SW480 (cell line): Measurements from ENCODE around the gene USP31.

Experiments used
- DNase-seq: peaks from one replicate; pipeline ENCODE4 v3.0.0-alpha.2; 2016; ENCODE audit warnings: low spot score

The USP31 gene, protein sequence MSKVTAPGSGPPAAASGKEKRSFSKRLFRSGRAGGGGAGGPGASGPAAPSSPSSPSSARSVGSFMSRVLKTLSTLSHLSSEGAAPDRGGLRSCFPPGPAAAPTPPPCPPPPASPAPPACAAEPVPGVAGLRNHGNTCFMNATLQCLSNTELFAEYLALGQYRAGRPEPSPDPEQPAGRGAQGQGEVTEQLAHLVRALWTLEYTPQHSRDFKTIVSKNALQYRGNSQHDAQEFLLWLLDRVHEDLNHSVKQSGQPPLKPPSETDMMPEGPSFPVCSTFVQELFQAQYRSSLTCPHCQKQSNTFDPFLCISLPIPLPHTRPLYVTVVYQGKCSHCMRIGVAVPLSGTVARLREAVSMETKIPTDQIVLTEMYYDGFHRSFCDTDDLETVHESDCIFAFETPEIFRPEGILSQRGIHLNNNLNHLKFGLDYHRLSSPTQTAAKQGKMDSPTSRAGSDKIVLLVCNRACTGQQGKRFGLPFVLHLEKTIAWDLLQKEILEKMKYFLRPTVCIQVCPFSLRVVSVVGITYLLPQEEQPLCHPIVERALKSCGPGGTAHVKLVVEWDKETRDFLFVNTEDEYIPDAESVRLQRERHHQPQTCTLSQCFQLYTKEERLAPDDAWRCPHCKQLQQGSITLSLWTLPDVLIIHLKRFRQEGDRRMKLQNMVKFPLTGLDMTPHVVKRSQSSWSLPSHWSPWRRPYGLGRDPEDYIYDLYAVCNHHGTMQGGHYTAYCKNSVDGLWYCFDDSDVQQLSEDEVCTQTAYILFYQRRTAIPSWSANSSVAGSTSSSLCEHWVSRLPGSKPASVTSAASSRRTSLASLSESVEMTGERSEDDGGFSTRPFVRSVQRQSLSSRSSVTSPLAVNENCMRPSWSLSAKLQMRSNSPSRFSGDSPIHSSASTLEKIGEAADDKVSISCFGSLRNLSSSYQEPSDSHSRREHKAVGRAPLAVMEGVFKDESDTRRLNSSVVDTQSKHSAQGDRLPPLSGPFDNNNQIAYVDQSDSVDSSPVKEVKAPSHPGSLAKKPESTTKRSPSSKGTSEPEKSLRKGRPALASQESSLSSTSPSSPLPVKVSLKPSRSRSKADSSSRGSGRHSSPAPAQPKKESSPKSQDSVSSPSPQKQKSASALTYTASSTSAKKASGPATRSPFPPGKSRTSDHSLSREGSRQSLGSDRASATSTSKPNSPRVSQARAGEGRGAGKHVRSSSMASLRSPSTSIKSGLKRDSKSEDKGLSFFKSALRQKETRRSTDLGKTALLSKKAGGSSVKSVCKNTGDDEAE (N-terminal part only)

DNA sequence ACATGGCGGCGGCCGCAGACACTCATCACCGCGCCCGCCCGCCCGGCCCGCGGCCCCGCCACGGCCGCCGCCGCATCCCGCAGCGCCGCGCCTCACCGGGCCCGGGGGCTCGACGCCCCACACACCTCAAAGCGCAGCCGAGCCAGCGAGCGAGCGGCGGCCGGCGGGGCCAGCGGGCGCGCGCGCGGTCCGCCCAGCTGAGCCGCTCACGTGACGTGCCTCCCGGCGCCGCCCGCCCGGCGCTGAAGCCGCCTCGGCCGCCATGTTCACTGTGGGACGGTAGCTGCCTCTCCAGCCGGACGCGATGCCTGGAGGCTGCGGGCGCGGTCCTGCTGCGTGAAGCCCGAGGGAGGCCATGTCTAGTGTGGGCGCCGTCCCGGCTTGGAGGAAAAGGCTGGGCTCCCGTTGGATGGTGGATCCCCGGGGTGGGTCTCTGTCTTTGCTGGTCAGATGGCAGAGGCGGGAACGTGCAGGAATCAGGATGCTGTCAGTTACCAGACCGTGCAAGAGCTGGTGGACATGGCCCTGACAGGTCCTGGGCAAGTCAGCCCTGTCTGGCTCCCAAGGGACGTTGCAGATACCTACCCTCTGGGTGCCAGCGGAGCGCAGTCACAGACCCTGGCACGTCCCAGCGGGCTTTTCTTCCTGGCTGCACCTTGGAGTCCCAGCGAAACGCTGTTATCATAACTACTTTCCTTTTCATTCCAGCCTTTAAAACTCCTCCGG, at the start of gene USP31:
USP31 (minus strand) TSS at position 186 of the 726 bp plus-strand sequence; CDS start at position 4, 182 bp downstream.
- peak; percentile 93 for DNase-seq

DNA sequence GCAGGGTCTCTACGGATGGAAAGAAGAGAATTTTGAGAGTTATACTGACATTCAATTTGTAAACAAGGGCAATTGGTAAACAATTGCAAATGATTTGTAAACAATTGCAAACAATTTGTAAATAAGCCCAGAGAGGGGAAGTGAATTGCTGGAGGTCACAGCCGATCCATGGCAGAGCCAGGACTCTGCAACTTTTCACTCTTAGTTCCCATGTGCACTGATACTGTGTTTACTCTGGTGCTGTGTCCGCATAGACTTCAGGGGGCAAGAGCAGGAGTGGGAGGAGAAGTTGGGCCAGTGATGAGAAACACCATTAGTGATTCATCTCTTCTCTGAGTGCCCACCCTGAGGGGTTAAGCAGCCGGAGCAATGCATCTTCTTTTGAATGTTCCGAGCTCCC, 47.3 kb upstream of the USP31 start:
- no peak for DNase-seq

DNA sequence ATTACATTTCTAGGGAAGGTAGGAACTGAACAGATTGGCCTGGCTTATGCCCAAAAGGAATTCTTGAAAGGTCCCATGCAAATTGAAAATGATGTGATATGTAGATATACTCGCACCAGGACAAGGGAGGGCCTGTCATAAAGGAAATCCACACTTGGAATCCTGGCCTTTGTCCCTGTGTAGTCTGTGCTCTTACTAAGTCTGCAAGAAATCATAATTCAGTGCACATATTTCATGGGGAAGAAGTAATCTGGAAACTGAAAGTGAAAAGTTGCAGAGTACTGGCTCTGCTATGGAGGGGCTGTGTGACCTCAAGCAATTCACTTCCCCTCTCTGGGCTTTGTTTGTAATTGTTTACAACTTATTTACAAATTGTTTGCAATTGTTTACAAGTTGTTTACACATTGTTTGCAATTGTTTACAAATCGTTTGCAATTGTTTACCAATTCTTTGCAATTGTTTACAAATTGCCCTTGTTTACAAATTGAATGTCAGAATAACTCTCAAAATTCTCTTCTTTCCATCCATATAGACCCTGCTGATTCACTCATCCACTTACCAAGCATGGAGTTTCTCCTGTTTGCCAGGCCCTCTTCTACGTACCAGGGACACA, 46.2 kb upstream of the USP31 start:
- no peak for DNase-seq

DNA sequence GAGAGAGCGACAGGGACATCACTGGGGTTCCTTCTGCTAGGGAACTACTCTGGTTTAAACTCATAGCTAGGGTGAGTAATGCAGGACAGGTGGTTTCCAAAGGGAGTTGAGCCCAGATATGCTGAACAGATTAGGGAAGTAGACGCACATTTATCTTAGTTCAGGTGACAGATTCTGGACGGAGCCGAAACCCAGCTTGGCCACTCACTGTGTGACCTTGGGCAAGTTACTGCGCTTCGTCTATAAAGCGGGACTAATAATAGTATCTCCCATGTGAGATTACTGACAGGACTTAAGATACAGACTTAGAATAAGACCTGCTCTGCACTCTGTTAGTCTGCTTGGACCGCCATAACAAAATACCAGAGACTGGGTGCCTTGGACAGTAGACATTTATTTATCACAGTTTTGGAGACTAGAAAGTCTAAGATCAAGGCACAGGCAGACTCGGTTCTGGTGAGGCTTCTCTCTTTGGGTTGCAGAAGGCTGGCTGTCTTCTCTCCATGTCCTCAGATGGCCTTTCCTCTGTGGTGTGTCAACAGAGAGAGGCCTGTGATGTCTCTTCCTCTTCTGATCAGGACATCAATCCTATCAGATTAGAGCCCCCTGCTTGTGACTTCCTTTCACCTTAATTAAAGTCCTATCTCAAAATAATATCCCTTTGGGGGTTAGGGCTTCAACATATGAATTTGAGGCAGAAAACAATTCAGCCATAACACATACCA, 45.4 kb upstream of the USP31 start:
- no peak for DNase-seq

DNA sequence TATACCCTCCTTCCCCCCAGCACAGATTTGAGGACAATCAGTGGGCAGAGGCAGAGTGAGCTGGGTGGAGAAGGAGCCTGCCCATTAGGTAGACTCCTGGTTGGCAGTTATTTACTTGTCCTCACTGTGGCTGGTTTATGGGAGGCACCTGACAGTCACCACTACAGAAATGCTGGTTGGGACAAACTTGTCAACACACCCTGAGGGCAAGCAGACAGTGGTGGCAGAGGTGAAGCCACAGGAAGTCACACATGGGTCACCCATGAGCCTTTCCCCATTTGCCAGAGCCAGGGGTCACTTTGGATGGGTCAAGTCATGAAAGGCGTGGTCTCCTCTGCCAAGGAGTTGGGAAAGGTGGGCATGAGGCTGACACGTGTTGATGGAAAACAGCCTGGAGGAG, 39.7 kb upstream of the USP31 start:
- no peak for DNase-seq

DNA sequence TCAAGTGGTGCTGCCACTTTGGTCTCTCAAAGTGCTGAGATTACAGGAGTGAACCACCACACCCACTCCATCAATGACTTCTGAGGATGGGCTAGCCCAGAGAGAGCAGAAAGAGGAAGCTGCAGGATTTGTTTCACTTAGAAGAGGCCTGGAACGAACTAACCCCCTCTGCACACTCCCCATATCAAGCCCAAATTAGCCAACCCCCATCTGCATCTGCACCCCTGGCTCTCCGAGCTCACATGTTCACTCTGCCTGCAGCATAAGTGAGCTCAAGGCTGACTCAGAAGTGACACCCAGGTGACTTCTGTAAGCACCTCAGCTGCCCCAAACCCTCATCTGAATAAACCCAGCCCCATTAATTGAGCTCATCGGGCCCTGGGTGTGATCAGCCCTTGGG, 38.1 kb upstream of the USP31 start:
- no peak for DNase-seq

DNA sequence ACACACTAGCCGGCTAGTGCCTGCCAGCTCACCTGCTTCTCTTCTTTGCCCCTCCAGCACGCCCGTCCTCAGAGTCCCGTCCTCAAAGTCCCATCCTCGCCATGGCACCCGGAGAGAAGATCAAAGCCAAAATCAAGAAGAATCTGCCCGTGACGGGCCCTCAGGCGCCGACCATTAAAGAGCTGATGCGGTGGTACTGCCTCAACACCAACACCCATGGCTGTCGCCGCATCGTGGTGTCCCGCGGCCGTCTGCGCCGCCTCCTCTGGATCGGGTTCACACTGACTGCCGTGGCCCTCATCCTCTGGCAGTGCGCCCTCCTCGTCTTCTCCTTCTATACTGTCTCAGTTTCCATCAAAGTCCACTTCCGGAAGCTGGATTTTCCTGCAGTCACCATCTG, 36.9 kb upstream of the USP31 start:
- no peak for DNase-seq

DNA sequence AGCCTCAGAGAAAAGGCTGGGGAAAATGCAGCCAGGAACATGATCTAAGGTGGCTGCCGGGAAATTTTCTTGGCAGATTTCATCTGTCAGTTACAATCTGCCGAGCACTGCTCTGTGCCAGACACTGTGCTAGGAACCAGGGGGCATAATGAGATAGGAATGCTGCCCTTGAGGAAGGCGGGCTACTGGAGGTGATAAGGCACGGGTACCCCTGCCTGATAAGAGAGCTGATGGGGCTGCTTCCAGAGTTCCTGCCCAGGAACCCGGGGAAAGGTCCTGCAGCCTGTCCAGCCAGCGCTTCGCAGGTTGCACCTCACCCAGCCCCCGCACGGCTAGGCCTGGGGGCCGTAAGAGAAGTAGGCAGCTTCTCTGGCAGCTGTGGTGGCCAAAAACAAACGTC, 36.4 kb upstream of the USP31 start:
- no peak for DNase-seq

DNA sequence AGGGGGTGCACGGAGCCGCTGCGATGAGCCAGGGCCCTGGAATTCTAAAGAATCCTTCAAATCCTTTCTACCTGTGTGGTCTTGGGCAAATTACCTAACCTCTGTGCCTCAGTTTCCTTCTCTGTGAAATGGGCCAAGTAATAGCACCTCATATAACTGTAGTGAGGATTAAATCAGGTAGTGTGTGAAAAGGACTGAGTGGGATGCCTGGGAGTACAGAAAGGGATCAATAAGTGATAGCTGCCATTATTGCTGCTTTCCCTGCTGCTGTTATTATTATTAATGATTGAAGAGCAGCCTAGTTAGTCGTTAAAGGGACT, 34.3 kb upstream of the USP31 start:
- no peak for DNase-seq

DNA sequence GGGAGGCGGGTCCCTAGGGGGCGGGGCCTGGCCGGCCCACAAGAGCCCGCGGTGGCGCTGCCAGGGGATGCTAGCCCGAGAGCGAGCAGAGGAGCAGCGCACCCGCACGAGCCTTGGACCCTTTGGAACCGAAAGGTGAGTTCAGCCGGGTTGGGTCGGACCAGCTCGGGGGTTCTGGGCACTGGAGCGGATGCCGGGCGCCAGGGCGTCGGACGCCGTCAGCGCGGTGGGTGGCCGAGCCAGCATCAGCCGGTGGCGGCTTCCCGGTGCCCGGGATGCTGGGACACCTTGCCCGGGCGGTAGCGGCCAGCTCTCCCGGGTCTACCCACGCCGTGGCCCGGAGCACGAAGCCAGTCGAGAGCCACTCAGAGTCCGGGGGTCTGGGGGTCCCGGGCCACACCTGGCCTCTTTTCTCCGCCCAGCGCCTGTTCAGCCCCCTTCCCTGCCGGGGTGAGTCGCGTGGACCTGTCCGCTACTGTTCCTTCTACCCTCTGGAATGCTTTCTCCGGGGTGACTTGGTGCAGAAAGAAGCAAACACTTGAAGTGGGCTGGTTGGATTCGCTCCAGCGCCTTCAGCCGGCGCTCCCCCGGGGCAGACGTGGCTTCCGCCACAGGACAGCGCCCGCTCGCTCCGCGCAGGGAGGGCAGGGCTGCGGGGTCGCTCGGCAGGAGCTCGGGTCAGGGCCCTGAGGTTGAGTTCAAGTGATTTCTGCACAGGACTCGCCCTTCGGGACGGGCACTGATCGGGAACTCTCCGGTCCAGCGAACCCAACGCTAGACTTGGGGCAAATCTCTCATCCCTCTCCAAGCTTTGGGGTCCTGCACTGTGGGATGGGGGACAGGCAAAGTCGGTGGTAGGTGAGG, 33.7 kb upstream of the USP31 start, which contains the start of gene SCNN1G:
SCNN1G (plus strand) TSS at position 67 of the 864 bp plus-strand sequence. CDS start 3,527 bp downstream, outside the sequence.
- DNase-seq: no peak

DNA sequence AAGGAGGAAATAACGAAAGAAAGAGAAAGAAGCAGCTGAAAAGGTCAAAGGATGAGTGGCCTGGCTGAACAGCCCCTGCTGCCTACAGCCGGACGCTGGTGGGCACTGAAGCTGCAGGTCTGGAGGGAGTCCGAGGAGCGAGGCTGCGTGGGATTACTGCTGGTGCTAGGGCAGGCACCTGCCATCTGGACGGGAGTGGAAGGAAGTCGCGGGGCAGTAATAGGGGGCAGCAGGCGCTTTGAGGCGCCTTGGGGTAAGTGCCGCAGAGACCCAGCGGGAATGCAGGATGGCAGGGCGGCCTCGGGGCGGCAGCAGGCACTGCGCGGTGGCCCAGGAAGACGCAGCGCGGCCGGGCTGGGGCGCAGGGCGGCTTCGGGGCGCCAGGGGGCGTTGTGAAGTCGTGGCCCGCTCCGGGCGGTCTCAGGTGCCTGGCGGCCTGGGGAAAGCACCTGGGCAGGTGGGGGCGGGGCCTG, 33.0 kb upstream of the USP31 start:
- peak; percentile 82 for DNase-seq

DNA sequence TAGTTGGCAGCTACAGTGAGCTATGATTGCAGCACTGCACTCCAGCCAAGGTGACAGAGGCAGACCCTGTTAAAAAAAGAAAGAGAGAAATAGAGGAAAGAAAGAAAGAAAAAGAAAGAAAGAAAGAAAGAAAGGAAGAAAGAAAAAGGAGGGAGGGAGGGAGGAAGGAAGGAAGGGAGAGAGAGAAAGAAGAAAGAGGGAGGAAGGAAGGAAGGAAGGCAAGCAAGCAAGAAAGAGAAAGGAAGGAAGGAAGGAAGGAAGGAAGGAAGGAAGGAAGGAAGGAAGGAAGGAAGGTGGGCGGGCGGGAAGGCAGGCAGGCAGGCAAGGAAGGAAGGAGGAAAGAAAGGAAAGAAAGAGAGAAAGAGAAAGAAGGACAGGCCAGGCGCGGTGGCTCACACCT, 32.3 kb upstream of the USP31 start:
- no peak for DNase-seq

DNA sequence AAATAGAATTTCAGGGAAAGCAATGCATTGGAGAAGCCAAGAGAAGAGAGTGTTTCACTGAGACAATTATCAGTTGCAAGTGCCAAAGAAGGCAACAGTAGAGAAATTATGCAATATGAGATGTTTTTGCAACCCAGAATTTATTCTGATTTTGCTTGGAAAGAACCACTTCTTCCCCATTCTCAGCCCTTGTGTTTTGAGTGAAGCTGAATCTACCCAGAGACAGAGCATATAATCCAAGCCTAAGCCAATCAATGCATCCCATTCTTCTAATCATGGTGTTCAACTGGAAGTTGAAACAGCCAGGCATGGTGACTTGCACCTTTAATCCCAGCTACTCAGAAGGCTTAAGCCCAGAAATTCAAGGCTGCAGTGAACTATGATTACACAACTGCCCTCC, 26.4 kb upstream of the USP31 start:
- DNase-seq: no peak

DNA sequence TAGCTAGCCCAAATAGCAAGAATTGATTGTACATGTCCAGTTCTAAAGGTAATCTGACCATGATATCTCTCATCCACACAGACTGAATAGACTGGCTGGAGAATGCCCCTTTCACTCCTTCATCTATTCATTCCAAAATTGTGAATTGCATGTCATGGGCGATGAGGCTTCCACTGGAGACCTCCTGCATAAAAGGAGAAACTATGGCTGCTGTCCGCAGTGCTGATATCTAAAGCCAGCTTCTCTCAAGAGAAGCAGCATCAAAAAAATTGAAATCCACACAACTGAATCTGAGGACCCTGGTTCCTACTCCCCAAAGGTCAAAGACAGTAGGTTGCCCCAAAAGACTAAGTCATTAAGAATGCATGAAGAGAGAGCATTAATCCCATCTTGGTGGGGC, 25.4 kb upstream of the USP31 start:
- no peak for DNase-seq

DNA sequence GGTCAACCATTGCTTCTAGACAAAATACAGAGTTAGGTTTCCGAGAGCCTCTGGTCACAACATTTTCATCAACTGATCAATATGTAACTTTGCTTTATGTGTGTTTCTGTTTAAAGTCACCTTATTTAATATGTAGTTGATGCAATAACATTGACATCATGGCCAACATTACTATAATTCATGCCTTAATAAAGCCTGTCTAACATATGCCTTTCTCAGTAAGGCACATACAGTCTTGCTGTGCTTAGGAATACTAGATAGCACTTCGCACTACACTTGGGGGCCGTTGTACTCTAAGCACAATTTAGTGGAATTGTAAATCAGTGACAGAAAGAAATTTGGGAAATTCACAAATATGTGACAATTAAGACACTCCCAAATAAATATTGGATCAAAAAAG, 23.7 kb upstream of the USP31 start:
- no peak for DNase-seq

DNA sequence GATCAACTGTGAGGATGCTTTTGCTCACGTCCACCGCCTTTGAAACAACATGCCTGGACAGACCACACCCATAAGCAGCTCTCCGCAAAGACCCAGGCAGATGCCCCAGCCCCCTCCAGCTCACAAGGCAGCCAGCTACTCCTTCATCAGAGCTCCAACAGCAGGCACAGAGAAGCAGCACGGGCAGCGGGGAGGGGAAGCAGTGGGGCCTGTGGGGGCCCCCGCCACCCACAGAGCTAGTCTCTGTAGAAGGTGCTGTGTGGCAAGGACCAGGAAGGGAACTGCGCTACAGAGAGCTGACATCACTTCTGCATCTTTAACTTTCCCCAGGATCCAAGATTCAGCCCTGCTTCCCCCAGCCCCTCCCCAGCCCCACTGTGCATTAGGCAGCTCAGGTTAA, 23.3 kb upstream of the USP31 start:
- no peak for DNase-seq

DNA sequence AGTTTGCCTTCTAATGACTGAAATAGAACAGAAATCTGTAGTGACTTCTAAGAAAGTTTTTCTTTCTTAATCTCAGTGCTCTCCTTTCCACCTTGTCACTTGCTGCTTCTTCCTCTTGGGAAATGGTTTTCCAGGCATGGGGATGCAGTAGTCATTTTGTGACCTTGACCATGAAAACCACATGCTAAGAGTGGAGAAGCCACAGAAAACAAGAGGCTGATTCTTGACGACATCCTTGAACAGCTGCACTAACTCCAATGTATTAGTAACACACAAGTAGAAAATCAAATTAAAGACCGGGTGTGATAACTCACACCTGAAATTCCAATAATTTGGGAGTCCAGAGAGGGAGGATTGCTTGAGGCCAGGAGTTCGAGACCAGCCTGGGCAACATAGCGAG, 15.5 kb upstream of the USP31 start:
- DNase-seq: no peak

DNA sequence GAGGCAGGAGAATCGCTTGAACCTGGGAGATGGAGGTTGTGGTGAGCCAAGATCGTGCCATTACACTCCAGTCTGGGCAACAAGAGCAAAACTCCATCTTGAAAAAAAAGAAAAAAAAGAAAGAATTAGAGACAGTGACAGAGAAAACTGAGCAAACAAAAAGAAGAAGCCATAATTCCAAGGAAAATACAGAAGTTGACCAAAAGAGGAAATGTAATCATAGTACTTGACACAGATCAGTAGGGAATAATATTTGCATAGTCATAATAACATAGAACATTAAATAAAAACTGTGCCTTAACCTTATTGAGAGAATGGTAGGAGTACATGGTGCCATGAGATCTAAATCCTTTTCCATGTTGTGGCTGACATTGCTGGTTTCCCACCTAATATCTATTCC, 14.7 kb upstream of the USP31 start:
- DNase-seq: no peak

DNA sequence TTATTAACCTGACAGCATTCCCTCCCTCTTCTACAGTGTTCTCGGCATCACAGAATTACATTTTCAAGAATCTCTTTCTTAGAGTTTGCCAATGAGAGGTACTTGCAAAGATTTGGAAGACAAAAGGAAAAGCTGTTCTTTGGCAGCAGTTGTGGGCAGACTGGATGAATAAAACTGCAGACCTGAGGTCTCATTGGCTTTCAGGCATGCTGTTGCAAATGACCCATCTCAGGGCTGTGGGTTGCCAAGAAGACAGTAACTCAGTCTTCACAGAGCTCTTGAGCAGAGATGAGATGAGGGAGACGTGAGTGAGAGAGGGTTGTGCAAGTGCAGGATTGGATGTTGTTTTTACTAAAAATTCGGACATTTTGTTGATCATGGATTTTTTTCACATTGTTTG, 11.3 kb upstream of the USP31 start:
- DNase-seq: no peak

DNA sequence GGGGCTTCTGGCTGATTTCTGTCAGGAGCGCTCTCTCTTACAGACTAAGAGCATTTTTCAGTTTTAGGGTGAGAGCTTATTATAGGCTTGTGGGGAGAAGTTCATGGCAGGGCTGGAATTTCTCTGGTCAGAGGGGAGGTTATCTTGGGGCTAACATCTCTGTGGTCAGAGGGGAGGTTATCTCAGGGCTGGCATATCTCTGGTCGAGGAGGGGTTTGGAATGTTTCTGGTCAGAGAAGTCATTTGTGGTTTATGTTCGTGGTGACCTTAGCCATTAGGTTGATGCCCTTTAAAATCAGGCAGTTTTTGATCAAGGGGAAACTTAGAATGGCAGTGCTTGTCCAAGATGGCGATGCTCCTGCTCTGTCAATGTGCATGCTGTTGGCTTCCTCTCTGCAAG, 10.8 kb upstream of the USP31 start:
- no peak for DNase-seq
